BJ (cell line): ENCODE results near the gene CTSO. TPM values are rescaled to one million over a fixed set of nuclear protein-coding genes. Genes with fewer than 3 reads are reported as not detected.
A peak's percentile ranks its signal among the peaks of the same experiment; 100 is the strongest.

ENCODE experiments used
- CTCF ChIA-PET: fragments of 350-600 bp; formaldehyde crosslinking; extraction: SDS; loops from one replicate; lab custom pipeline; 2021; ENCODE audit warnings: antibody characterized with exemption, inconsistent platforms; lab: Yijun Ruan, JAX
- POLR2A ChIA-PET: fragments of 300-600 bp; sonication (Branson Sonifier 250); formaldehyde crosslinking; extraction: SDS; loops from one replicate; lab custom pipeline; 2021; ENCODE audit warnings: antibody characterized with exemption; lab: Charles Lee
- DNase-seq: peaks from one replicate; pipeline ENCODE4 v3.0.0-alpha.2; 2011; ENCODE audit warnings: low read depth
- H3K27me3 ChIP-seq: 2 replicates; pipeline ENCODE4 v1.6.0; 2011; ENCODE audit warnings: low read length; ENCODE audit not compliant: control insufficient read depth, insufficient read depth
- H3K36me3 ChIP-seq: 2 replicates; pipeline ENCODE4 v1.5.1; 2011; ENCODE audit warnings: low read length; ENCODE audit not compliant: control insufficient read depth, insufficient read depth
- H3K4me3 ChIP-seq: 2 replicates; pipeline ENCODE4 v1.5.1; 2011; ENCODE audit warnings: low read depth, mild to moderate bottlenecking, control low read depth, low read length
- CTCF ChIP-seq: IDR thresholded peaks from 2 replicates; pipeline ENCODE4 v1.5.1; 2011; ENCODE audit warnings: low read depth, mild to moderate bottlenecking, control low read depth, inconsistent platforms, low read length, moderate library complexity; ENCODE audit not compliant: insufficient read depth
- polyA minus RNA-seq: library from RNA; depleted of rRNA, polyadenylated mRNA; stranded (reverse); fragments of >200 nt; gene quantifications from 2 replicates; pipeline ENCODE4 v1.2.3, GENCODE V29; 2011; rRNA and poly(A)+ RNA removed
- polyA plus RNA-seq: library from polyadenylated mRNA; depleted of rRNA; stranded (reverse); fragments of >200 nt; gene quantifications from 2 replicates; pipeline ENCODE4 v1.2.3, GENCODE V29; 2011; rRNA removed

The CTSO gene
- polyA plus RNA-seq (7.8 and 14.1 TPM in 2 replicates), polyA minus RNA-seq (2.3 and 2.6 TPM in 2 replicates)

GRCh38 chr4:155953151-155954117 lies at the start of gene CTSO:
CTSO (minus strand) TSS chr4:155953866; CDS start chr4:155953847, 19 bp downstream.
- TF ChIP-seq CTCF, result peak; percentile 54
- peak within 1 kb of the TSS; percentile 64 for H3K4me3 ChIP-seq
- POLR2A ChIA-PET, result interaction anchor here (0.6 kb wide), 1 partner anchor 536 kb away, joined by 3 read pairs; no protein-coding TSS in a partner anchor

GRCh38 chr4:156000491-156000890 lies 46.8 kb upstream of the CTSO start:
- ChIA-PET POLR2A (no interaction called here), CTCF (no interaction called here)

More at GRCh38 chr4:155953151-155954117, at the start of gene CTSO:
- no peaks in the 10 kb centered on the region for H3K27me3 ChIP-seq
- no peaks in the 10 kb centered on the region for H3K36me3 ChIP-seq
- no peak for DNase-seq
- CTCF ChIA-PET, result interaction anchor here (0.6 to 4.0 kb wide), 28 partner anchors 9 to 1296 kb away, joined by 3 to 47 read pairs (median 4); no protein-coding TSS in a partner anchor

GRCh38 chr4:155999725-156000124 lies 46.1 kb upstream of the CTSO start:
- CTCF ChIA-PET, result no interaction called here
- Histone ChIP-seq H3K36me3 (no peaks in the 10 kb centered on the region), H3K27me3 (no peaks in the 10 kb centered on the region), H3K4me3 (no peak overlapping the region)
- DNase-seq, result no peak
- peak; percentile 10; the same call in 1 of the 2 replicates for TF ChIP-seq CTCF
- POLR2A ChIA-PET, result no interaction called here

More at GRCh38 chr4:156000491-156000890, 46.8 kb upstream of the CTSO start:
- TF ChIP-seq CTCF, result no peak
- Histone ChIP-seq H3K36me3 (no peaks in the 10 kb centered on the region), H3K27me3 (no peaks in the 10 kb centered on the region), H3K4me3 (no peak overlapping the region)
- no peak for DNase-seq

GRCh38 chr4:155995069-155995468 lies 41.4 kb upstream of the CTSO start:
- TF ChIP-seq CTCF, result no peak
- Histone ChIP-seq H3K4me3 (no peak overlapping the region), H3K36me3 (no peaks in the 10 kb centered on the region), H3K27me3 (no peaks in the 10 kb centered on the region)
- CTCF ChIA-PET, result interaction anchor here (0.6 kb wide), 1 partner anchor 76 kb away, joined by 3 read pairs; no protein-coding TSS in a partner anchor
- POLR2A ChIA-PET, result no interaction called here
- no peak for DNase-seq
